Inflammatory macrophage treated with lipopolysaccharide for 1 hour (primary cell): ENCODE results near the gene ZDHHC18.
"Not testable (repeated sequence)": the region's sequence is repeated elsewhere in the genome, so short reads cannot be mapped to it uniquely, and the experiment has no call there.

Source experiments
- DNase-seq, 2 donors: peaks; one replicate each; pipeline ENCODE4 v3.0.0-alpha.2; 2020 to 2022

Gene ZDHHC18

DNA sequence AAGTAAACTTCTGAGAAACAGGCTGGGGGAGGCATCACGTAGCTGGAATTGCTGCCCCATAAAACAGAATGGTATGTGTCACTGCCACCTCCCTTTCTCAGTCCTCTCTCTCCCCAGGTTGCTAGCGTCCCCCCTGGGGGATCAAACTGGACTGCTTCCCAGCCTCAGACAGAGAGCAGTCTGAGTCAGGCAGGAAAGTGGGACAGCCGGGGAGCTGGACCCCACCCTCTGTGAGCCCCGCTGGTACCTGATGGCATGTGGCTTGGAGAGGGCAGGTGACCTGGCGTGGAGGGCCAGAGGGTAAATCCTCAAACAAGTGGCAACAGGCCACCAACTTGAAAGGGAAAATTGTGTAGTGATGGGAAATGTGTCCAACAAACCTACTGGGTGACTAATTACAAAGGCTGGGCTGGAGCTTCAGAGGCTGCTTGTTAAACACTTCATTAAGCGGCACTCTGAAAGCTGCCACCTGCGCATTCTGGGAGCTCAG is 35.4 kb downstream of the ZDHHC18 start:
- DNase-seq: no peak

DNA sequence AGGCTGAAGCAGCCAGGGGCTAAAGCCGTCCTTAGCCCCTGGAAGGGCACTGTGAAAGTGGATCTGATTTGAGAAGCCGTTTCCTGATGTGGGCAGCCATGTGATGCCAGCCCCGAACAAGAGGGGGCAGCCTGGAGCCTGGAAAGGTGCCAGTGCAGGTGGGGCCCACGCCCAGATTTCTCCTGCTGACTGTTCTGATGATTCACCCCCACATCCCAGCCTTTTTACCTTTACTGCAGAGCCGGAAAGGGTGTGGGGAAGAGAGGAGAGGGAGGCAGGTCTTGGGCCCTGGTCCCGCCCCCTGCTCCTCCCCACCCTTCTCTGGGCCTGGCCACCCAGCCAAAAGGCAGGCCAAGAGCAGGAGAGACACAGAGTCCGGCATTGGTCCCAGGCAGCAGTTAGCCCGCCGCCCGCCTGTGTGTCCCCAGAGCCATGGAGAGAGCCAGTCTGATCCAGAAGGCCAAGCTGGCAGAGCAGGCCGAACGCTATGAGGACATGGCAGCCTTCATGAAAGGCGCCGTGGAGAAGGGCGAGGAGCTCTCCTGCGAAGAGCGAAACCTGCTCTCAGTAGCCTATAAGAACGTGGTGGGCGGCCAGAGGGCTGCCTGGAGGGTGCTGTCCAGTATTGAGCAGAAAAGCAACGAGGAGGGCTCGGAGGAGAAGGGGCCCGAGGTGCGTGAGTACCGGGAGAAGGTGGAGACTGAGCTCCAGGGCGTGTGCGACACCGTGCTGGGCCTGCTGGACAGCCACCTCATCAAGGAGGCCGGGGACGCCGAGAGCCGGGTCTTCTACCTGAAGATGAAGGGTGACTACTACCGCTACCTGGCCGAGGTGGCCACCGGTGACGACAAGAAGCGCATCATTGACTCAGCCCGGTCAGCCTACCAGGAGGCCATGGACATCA is 36.5 kb downstream of the ZDHHC18 start, which contains the start of gene SFN:
TSS of gene SFN (plus strand) at position 369 of the 904 bp plus-strand sequence. CDS start at position 433, 64 bp downstream.
- no peak for DNase-seq

DNA sequence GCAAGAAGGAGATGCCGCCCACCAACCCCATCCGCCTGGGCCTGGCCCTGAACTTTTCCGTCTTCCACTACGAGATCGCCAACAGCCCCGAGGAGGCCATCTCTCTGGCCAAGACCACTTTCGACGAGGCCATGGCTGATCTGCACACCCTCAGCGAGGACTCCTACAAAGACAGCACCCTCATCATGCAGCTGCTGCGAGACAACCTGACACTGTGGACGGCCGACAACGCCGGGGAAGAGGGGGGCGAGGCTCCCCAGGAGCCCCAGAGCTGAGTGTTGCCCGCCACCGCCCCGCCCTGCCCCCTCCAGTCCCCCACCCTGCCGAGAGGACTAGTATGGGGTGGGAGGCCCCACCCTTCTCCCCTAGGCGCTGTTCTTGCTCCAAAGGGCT is 37.2 kb downstream of the ZDHHC18 start:
- DNase-seq: no peak

DNA sequence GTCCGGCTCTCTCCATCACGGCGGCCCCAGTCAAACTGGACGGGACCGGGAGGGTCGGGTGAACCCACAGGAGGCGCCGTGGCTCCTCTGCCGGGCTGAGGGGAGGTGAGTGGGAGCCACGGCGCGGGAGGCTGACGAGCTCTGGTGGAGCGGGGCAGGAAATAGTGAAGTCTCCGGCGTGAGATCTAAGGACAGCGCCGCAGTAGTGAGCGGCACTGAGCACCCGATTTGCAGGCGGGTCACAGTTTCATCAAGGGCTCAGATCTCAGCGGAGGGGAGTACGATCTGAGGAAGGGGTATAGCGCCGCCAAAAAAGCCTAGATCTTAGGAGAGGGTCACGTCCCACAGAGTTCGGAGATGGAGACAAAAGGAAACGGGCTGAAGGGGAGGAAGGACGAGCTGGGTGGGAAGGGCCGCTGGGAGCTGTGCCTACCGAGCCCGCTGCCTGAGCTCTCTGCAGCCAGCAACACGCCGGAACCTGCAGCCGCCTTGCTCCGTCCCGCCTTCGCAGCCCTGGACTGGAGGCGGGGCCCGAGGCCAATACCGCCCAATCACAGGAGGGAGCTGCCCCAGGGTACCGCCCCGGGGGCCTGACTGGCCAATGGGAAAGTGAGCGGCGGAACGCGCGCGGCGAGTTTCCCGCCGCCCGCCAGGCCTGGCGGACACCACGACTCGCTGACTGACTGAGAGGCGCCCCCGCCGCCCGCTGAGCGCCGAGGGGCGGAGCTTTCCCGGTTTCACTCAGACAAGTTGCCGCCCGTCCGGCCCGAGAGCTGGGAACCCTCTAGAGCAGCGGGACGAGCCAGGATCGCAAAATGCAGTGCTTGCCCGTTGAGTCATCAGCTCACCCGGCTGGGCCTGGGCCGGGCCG is 38.4 kb downstream of the ZDHHC18 start:
- peak; percentile 95 to 97 for DNase-seq

DNA sequence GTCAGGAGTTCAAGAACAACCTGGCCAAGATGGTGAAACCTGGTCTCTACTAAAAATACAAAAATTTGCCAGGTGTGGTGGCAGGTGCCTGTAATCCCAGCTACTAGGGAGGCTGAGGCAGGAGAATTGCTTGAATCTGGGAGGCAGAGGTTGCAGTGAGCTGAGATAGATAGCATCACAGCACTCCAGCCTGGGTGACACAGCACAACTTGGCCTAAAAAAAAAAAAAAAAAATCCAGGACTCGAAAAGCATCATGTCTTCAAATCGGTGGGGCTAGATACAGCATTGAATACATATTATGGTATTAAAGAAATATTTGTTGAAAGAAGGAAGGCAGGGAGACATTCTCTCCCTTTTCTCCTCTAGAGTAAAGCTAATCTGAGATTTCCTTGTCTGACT is 46.6 kb downstream of the ZDHHC18 start:
- not testable (repeated sequence) for DNase-seq

DNA sequence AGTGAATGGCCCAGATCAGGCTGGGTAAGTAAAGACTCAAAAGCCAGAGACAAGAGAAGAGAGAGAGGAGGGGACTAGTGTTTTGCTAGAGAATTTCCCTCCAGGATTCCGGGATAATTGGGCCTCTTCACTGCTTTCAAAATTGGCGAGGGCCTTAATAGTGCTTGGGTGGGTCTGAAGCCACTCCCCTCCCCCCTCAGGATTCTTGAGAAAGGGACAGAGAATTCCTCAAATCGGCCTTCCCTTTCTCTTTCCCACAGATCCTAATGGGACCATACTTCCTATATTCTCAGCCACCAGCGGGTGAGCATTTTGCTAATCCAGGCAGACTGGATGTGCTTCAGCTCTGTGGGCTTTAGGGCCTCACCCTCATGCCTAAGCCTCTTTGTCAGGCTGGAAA is 48.4 kb downstream of the ZDHHC18 start:
- DNase-seq: no peak

DNA sequence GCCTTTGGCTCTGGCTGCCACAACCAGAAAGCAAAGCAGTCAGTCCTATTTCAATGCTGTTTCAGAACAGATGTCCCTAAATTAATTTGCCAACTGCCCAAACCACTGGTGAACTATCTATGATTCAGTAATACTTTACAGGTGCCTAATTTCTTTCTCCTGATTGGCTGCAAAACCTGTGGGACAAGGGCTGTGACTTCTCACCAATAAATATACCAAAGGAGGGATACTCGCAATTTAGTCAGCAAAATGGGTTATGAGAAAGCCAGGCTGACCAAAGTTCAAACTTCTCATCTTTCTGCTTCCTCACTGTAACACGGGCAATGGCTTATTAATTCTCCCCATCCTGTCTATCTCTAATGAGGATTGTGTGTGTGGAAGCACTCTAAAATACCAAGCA is 50.8 kb downstream of the ZDHHC18 start:
- DNase-seq: no peak

DNA sequence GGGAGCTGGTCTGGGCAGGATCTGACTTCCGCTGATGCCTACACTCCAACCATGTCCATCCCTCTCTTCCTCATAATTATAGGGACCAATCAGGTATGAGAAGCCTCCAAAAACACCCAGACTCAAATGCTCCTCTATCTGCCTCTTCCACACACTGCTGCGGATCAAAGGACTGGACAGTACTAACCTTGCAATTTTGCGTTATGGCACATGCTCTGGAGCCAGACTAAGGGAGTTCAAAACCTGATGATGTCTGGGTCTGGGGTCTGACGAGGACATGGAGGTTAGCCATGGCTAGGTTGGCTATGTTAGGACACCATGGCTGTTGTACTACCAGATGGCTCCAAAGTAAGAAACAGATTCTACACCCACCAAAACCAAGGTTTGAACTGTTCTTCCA is 53.3 kb downstream of the ZDHHC18 start:
- no peak for DNase-seq

DNA sequence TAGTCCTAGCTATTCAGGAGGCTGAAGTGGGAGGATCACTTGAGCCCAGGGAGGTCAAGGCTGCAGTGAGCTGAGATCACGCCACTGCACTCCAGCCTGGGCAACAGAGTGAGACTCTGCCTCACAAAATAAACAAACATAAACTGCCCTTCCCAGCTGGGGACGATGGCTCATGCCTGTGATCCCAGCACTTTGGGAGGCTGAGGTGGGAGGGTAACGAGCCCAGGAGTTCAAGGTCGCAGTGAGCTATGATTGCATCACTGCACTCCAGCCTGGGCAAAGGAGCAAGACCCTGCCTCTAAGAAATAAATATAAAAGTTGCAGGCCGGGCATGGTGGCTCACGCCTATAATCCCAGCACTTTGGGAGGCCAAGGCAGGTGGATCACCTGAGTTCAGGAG is 55.1 kb downstream of the ZDHHC18 start:
- not testable (repeated sequence) for DNase-seq

DNA sequence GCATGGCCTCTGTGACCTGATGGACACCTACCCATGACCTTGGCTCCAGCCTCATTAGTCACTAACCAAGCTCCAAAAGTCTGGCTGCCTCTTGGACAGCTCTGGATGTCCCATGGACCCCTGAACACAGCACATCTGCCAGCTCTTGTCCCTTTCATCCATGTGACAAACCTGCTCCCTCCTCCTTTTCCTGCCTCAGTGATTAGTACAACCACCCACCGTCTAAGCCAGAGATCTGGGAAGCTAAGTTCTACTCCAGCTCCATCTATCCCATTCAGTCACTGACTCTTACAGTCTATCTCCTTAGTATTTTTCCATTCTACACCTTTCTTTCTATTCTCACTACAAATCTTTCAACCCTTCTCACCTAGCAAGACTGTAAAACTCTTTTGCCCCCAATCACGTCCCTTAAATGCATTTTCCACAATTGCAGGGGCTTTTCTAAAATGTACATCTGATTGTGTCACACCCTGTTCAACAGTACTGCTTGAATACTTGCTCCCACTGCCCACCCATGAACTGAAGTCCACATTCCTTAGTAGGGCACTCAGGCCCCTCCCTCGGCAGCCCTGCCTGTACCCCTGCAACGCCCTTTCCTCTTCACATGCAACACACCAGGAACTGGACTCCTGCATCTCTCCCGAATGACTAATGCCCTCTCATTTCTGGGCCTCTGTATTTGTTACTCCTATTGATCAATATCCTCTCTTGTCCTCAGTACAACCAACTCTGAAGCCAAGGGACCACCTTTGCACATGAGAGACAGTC is 56.4 kb downstream of the ZDHHC18 start:
- DNase-seq: no peak

DNA sequence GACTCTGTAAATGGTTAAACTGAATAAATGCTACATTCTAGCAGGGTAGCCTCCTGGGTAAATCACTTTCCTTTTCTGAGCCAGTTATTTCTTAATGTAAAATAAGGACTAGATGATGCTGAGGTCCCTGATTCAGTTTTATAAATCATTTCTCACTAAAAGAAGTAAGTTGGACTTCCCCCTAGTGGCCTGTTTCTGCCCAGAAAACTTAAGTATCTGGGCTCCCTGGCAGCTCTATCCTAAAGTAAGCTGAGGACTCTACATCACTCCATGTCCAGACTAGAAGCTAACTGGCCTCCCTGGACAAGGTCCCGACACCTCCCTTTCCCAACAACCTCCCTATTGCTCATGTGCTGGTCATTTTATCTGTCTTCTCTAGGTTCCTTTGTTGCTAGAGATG is 60.6 kb downstream of the ZDHHC18 start:
- DNase-seq: peak; percentile 19 to 56

DNA sequence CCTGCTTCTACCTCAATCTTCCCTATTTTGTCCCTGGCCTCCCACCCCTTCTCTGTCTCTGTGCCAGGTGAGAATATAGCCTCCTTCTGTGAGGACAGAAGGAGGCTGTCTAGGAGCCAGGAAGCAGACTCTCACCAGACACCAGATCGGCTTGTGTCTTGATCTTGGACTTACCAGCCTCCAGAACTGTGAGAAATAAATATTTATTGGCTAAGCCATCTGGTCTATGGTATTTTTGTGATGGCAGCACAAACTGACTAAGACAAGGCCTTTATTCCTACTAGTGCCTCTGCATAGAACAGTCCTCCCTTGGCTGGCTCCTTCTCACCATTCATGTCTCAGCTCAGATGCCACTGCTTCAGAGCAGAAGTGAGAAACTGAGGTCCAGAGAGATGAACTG is 61.7 kb downstream of the ZDHHC18 start:
- DNase-seq: no peak

DNA sequence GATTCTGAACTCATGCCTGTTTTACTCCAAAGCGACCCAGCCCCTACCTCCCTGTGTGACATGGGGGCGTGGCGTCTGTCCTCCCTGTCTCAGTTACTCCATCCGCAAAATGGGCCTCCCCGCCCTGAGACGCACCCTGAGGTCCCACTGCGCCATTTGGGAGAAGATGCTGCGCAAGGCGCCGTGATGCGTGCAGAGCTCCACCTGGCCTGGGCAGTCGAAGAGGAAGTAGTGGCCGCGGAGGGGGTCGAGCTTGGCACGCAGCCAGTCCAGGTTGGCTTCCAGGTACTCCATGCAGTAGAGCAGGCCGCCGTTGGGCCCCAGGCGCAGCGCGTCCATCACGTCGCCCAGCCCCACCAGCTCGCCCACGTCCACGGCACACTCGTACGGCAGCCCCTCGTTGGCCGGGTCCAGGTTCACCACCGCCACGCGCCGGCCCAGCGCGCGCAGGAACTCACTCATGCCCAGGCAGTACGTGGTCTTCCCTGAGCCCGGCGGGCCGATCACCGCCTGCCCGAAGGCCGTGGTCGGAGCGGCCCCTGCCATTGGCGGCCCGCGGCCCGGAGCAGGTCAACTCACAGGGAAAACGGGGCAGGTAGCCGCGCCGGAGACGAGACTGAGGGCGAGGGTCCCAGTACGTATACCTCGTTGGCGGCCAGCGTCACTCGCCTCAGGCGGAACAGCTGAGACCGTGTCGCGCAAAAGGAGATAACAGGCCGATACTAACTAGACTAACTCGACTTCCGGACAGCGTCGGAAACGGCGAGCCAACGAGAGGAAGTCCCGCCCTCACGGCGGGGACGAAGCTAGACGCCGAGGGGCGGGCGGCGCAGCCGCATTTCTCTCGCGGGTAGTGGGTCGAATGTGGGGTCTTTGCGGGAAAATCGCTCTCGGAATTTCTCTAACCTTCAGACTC is 63.3 kb downstream of the ZDHHC18 start, which contains the start of gene GPN2:
TSS of gene GPN2 (minus strand) at position 733 of the 916 bp plus-strand sequence. CDS start at position 546, 187 bp downstream.
- DNase-seq: peak; percentile 67 to 68

DNA sequence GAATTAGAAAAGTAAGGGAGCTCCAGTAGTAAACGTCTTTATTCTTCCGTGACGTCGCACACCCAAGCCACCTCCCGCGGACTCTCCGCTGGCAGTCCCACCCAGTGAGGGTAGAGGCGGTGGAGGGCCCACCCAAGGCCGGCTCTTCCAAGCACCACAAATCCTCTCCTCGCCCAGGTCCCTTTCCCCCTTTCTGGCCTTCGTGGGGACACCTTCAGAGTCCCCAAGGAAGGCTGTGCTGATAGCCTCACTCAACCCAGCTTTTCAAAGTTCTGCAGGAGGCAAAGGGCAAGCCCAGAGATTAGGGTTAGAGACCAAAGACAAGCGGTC is 63.9 kb downstream of the ZDHHC18 start:
- no peak for DNase-seq

DNA sequence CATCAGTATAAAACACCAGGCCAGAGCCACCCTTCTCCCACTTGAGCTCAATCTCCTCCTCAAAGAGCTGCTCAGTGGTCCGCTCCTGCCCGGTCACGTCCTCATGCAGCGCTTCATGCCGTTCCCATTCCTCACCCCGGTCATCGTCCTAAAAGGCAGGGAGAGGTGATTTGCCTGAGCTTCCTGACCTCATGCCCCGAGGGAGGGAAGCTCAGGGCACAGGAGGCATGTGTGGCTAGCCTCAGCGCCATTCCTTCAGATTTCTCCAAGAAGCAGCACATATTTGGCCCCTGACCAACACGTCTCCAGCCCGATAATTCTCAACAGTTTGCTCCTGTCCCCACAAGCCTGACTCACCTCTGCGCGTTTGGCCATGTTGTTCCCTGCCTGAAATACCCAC is 67.8 kb downstream of the ZDHHC18 start:
- DNase-seq: no peak

DNA sequence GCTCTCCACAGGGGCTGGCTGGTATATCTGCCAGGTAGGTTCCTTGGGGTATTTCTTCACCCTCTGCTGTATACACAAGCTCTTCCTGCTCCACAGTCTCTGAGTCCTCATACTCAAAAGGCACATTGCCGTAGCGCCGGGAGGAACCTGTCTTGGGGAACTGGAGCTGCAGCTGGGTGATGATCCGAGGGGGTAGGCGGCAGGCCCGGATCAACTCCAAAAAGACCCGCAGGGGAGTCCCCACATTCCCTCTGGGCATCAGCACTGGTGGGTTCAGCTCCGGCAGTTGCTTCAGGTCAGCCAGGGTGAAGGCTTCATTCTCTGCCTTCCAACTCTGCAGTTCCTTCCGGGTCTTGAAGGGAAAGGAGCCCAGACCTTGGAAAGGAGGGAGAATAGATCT is 70.9 kb downstream of the ZDHHC18 start:
- no peak for DNase-seq

DNA sequence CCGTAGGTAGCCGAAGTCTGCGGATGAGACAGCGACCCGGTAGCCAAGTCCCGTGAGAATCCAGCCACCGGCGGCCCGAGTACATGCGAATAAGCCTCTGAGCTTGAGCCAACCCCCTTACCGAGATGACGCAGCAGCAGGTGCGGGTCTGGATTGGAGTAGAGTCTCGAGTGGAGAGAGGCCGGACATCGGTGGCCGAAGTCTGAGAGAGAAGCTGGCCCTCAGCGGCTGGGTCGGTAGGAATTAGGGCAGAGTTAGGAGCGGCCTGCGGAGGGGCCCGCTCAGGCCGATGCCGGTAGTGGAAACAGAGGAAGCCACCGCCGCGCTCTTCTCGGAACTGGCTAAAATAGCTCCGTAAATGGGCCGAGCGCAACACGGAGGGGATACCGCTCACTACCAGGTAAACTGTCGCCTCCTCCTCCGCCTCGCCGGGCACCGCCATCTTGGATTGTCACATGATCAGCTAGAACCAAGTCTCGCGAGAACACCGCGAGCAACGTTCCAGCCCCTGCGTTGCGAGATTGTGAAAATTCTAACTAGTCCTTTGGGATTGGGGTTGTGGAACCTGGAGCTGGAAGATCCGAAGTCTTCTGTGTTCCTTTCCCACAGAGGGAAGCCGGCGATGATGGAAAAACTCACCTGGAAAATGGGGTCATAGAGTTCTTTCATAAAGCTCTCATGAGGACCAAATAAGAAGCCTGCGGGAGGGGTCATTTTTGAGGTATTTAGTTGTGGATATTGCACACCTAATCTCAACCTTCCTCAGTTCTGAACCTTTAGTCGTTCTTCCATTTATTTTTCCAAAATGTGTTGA is 73.7 kb downstream of the ZDHHC18 start, which contains the start of gene GPATCH3:
TSS of gene GPATCH3 (minus strand) at position 467 of the 814 bp plus-strand sequence. CDS start at position 442, 25 bp downstream.
- peak; percentile 82 to 93 for DNase-seq

DNA sequence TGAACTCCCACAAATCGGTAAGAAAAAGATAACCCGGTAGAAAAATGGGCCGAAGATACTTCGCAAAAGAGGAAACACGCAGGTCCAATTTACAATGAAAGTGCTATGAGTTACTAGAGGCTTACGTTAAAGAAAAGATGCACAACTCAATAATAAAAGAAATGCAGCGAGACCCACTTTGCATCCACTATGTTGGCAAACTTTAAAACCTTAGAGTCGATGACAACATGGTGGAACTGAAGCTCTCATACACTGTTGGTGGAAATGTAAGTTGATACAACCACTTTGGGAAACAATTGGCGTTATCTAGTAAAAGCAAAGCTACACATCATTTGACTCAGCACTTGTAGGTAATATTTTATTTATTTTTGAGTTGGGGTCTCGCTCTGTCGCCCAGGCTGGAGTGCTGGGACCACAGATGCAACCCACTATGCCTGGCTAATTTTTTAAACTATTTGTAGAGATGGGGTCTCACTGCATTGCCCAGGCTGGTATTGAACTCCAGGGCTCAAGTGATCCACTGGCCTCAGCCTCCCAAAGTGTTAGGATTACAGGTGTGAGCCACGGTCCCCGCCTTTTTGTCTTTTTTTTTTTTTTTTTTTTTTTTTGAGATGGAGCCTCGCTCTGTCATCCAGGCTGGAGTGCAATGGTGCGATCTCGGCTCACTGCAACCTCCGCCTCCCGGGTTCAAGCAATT is 74.5 kb downstream of the ZDHHC18 start:
- DNase-seq: no peak
